ENCODE results near the gene SCN4A.
"Not testable (repeated sequence)": the region's sequence is repeated elsewhere in the genome, so short reads cannot be mapped to it uniquely, and the experiment has no call there.

The SCN4A gene

DNA sequence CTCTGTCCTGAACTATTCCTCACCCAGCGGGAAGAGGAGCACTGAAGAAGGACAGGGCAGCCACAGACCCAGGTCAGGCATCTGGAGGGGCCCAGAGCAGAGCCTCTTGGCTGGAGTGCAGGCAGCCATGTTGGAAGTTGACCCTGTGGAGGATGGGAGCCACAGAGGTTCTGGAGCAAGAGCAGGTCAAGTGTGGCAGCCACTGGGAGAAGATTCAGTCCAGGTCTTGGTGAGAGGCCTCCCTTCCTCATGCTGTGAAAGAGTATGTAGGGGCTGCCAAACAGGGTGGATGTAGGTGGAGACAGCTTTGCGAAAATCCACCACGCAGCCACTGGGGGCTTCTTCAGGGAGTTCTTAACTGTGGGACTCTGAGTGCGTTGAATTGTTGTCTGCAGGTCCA is 40.0 kb downstream of the SCN4A start:
- DNase-seq, result no peak

DNA sequence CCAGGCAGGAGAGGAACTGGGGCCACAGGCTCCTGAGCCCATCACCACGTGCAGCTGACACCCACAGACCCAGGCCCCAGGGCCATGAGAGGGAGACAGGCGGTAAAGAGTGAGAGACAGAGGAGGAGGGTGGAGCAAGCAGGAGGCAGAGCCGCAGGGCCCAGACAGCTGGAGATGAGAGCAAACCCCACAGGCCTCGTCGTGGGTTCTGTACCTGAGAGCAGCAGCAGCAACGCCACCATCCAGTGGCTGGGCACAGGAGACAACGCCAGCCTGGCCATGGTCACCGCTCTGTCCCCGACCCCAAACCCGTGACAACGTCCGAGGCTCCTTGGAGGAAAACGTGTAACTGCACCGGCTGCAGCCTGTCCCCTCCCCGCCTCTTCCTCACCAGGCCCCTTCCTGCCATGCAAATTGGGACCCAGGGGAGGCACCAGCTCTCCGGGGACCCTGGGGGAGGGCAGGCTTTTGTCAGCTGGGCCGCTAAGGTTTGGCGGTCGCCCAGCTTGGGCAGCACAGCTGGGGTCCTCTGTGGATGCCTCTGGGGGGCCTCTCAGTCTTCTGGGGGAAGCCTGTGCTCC is 40.6 kb downstream of the SCN4A start, which contains the start of gene CD79B:
Gene CD79B, minus strand, starts transcription at position 351 of the 581 bp plus-strand sequence. Its CDS starts 70 bp downstream, at position 281.
- DNase-seq, result peak; percentile 26

DNA sequence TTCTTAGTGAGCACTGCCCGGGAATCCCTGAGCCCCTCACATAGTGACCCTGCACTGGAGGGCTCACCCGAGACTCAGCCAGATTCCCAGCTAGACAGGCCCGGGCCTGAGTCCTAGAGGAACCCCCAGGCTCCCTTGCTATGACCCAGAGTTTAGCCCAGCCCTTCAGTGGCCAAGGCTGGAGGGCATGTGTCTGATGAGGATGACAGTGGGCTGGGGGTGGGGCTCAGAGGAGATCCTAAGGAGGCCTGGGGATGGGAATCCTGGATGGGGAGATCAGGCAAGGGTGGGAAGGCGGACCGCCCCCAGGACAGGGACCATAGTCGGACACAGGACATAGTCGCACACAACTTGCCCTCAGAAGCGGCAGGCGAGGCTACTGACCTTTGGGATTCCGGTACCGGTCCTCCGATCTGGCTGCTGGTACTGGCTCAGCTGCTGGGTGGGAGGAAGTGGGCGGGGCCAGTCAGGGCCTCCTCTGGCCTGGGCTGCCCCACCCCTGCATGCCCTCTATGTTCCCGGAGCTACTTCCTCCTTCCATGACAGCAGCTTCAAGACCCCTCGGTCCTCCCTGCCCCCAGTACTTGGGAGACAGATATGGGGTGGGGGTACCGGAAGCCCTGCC is 41.7 kb downstream of the SCN4A start:
- DNase-seq, result peak; percentile 70

DNA sequence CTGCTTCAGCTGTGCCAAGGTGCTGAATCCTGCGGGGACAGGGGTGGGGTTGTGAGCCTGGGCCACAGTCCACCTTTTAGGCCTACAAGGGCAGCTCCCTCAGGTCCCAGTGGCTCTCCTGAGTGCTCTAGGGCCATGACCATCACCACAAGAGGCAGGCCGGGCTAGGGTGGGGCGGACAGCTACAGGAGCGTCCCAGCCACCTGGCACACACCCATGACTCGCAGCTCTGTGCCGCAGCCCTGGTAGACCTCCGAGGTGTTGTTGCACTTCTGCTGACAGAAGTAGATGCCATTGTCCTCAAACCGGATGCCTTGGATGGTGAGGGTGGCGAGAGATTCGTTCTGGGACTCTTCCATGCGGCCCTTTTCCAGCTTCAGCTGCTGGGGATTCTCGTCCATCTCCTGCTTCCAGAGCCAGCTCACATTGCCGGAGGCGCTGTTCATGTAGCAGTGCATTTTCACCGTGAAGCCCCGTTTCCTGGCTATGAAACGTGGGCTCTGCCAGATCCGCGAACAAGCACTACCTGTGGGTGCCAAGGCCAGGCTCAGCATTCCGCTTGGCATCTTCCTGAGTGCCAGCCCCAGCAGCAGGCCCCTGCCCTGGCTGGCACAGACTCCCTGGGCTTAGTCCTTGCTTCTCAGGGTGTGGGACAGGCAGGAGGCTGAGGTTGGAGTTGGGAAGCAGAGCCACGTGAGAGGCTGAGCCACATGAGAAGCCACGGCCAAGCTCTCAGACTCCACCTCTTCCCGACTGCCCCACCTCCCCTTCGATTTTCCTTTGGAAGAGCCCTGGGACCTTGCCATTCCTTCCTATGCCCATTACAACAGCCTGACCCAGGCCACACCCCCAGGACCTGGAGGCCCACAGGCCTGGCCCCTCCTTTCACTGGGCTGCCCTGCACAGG is 42.6 kb downstream of the SCN4A start:
- DNase-seq, result no peak

DNA sequence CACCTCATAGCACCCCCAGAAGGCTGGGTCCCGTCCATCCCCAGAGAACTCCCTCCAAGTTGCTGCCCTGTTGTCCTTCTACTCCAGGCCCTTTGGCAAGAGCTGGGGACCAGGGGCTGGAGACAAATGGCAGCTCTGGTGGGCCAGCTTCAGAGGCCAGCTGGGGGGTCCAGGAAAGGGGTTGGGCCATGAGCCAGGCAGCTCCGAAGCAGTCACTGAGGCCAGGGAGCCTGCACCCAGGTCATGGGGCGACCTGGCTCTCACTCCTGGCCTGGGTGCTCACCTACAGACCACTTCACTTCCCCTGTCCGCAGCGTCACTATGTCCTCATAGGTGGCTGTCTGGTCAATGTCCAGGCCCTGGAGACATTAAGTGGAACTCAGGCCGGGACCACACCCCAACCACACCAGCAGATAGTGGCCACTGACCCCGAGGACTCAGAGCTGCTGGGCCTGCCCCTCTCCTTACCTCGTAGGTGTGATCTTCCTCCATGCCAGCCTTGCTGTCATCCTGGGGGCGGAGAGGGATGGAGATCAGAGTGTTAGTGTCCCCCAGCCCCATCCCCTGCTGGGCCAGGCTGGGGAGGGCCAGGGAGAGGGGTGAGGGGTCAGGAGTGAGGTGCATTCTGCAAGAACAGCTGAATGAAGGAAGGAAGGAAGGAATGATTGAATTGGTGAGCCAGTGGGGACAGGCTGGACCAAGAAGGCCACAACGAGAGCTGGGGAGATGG is 43.6 kb downstream of the SCN4A start:
- DNase-seq, result no peak

DNA sequence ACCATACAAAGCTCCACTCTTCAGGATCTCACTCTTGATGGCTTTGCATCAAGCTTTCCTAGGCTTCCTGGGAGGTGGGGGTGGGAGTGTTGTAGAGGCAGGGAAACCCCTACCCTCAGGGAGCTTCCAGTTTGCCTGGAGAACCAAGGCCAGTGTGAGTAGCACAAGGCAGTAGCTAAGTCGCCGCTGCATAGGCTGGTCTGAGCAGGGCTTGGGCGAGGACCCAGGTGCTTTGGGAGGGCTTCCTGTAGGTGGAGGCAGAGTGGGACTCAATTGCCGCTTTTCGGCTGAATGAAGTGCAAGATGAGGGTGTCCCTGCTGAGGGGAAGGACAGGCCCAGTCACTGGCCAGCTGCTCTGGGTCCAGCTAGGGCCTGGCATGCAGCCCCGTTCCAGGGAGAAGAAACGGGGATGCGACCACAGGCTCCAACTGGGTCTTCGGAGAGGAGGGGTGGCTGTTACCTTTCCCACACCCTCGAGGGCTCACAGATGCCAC is 44.5 kb downstream of the SCN4A start:
- no peak for DNase-seq

DNA sequence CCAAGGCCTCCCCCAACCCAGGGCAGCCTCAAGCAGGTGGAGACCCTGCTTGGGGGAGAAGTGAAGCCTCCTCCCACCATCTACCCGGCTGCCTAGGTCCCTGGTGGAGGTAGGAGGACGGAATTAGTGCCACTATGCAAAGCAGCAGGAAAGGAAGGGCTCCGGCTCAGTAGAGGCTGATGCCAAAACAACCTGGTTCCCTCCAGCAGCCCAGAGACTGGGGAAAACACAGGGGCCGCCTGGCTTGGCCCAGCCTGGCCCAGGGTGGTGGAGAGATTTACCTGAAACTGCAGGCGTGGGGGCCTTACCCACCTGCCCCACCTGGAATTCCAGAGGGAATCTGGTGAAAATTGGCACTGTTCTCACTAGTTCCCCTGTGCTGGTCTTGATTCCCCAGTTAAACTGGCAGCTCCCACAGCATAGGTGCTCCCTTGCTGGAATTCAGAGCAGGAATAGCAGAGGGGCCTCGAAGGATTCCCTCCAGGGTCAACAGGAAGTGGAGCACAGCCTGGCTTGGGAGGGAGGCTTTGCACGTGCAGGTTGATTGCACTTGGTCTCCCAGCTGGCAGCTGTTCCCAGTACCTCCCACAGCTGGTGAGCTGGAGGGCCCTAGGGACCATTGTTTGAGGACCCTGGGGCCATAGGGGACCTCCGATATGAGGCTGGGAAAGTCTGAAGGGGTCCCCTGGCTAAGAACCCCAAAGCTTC is 45.1 kb downstream of the SCN4A start:
- DNase-seq, result no peak

DNA sequence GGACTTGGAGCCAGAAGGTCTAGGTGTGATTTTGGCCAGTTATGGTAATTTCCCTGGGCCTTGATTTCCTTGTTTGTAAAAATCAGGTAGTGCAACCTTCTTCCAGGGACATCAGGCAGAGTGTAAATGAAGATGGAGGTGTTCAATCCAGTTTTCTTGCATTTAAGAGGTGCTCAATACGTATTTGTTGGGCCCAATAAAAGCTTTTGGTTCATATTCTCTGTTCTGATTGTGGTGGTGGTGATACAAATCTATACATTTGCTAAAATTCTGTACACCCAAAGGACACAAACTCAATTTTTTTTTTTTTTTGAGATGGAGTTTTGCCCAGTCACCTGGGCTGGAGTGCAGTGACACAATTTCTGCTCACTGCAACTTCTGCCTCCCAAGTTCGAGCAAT is 46.6 kb downstream of the SCN4A start:
- DNase-seq, result no peak

DNA sequence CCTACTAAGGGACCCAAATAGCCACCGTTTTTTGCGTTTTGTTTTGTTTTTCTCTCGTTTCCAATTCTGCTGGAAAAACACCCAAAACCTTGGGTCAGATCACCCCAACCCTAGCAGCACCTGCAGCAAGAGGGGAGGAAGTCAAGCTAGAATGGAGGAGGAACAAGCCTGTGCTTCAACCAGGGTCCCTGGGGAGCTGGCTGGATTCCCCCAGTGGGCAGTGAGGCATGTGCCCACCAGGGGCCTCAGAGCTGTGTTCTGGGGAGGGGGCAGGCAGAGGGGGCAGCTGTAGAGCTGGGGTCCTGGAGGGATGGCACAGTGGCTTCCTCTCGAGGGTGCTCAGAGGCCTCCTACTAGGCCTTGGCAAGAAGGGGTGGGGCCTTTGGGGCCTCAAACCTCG is 47.1 kb downstream of the SCN4A start:
- no peak for DNase-seq

DNA sequence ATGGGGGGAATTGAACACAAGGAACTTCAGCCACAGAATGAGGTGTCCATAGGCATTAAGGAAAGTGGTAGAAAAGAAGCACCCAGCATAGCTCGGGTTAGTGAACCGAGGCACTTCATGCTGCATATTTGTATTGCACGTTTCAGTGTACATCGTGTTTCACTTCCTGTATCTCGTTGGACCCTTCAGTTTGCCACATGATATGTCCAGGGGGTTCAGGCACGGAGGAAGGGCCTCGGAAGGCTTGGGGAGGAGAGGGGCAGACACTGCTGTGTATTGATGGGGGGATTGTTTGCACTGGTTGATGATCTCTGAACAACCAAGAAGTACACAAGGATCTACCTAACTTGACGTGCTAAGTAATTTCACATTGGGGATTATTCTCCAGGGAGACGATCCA is 50.3 kb downstream of the SCN4A start:
- not testable (repeated sequence) for DNase-seq

DNA sequence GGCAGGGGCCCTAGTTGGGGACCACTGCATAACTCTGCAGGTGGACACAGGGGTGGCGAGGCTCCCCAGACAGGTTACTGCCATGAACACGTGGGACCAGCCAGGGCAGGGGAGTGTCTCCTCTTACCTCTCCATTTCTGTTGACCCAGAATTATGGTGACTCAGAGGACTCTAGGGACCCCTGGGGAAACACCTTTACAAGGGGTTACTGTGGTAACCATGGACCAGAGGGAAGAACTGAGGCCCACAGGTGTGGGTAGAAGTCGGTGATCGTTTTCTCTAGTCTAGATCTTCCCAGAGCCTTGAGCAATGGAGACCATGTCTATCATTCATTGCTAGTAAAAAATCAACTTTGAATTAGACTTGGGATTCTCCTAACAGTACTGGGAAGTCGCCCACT is 51.9 kb downstream of the SCN4A start:
- DNase-seq, result not testable (repeated sequence)

DNA sequence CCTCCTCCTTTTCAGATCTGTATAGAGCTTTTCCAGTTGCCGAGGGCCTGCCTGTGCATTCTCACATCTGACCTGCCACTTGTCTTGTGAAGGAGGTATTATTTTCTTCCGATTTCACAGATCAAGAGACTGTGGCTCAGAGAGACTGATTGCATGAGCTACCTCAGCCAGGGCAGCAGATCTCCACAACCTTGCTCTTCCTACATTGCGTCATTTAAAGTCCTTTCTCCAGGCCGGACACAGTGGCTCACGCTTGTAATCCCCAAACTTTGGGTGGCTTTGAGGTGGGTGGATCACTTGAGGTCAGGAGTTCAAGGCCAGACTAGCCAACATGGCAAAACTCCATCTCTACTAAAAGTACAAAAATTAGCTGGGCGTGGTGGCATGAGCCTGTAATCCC is 52.7 kb downstream of the SCN4A start:
- not testable (repeated sequence) for DNase-seq

DNA sequence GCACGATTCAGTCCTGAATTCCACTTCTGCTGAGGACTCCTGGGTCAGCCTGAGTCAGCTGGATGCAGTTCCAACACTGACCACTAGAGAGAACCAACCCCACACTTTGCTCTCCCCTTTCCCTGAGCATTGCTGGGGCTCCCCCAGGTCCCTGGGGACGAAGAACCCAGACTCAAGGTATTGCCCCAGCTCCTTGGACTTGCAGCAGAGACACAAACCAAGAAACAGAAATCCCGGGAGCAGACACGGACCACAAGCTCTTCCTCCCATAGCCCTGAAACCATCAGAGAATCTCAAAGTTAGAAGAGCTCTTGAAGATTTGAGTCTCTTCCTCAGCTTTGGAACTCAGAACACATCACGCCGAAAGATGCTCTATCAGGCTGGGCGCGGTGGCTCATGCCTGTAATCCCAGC is 53.4 kb downstream of the SCN4A start:
- peak; percentile 84 for DNase-seq

DNA sequence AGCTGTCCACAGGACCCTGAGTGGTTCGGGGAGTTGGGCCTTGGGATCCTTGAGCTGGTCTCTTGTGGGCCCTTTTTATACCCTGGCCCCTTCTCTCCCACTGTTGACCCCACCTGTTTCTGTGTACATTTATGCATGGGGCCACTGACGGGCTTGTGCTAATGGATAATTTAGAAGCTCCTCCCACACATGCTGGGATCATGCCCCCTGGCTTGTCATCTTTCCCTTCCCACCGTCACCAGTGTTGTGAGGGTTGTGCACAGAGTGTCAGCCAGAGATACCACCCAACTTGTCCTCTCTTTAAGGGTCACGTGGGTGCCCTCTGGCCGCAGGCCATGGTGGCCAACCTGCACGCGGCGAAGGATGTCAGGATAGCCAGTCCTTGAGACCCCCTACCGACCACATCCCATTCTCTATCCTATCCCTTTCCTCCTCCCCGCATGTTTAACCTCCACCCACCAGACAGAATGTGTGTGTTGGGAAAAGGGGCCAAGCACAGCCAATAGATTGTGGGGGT is 53.9 kb downstream of the SCN4A start, which contains the start of gene GH1:
Gene GH1, minus strand, starts transcription at position 51 of the 517 bp plus-strand sequence. CDS start 63 bp downstream, outside the sequence.
- not testable (repeated sequence) for DNase-seq

DNA sequence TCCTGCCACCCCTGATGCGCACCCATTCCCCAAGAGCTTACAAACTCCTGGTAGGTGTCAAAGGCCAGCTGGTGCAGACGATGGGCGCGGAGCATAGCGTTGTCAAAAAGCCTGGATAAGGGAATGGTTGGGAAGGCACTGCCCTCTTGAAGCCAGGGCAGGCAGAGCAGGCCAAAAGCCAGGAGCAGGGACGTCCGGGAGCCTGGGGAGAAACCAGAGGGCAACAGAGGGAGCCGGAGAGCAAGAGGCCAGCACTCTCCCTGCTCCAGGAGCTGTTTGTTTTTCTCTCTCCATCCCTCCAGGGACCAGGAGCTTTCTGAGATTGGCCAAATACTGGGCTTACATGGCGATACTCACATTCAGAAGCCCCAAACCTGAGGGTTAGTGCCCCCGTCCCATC is 54.4 kb downstream of the SCN4A start:
- no peak for DNase-seq

DNA sequence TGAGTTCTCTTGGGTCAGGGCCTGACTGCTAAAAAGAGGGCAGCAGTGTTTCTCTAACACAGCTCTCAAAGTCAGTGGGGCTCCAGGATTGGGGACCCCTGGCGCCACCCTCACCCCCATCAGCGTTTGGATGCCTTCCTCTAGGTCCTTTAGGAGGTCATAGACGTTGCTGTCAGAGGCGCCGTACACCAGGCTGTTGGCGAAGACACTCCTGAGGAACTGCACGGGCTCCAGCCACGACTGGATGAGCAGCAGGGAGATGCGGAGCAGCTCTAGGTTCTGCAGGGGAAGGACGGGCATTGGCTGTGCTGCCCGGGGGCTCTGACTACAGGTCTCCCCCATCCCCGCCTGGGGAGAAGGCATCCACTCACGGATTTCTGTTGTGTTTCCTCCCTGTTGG is 55.1 kb downstream of the SCN4A start:
- DNase-seq, result no peak

DNA sequence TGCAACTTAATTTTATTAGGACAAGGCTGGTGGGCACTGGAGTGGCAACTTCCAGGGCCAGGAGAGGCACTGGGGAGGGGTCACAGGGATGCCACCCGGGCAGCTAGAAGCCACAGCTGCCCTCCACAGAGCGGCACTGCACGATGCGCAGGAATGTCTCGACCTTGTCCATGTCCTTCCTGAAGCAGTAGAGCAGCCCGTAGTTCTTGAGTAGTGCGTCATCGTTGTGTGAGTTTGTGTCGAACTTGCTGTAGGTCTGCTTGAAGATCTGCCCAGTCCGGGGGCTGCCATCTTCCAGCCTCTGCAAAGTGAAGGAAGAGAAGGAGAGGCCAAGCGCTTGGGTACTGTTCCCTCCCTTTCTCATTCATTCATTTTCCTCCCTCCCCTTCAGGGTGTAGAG is 55.5 kb downstream of the SCN4A start:
- not testable (repeated sequence) for DNase-seq

DNA sequence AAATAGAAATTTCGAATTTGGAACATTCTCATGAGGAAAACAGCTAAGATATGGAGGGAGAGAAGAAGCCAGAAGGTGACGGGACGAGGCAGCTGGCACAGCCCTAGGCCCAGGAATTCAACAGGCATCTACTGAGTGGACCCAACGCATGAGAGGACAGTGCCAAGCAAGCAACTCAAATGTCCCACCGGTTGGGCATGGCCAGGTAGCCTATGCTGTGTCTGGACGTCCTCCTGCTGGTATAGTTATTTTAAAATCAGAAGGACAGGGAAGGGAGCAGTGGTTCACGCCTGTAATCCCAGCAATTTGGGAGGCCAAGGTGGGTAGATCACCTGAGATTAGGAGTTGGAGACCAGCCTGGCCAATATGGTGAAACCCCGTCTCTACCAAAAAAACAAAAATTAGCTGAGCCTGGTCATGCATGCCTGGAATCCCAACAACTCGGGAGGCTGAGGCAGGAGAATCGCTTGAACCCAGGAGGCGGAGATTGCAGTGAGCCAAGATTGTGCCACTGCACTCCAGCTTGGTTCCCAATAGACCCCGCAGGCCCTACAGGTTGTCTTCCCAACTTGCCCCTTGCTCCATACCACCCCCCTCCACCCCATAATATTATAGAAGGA is 56.0 kb downstream of the SCN4A start:
- DNase-seq, result no peak

DNA sequence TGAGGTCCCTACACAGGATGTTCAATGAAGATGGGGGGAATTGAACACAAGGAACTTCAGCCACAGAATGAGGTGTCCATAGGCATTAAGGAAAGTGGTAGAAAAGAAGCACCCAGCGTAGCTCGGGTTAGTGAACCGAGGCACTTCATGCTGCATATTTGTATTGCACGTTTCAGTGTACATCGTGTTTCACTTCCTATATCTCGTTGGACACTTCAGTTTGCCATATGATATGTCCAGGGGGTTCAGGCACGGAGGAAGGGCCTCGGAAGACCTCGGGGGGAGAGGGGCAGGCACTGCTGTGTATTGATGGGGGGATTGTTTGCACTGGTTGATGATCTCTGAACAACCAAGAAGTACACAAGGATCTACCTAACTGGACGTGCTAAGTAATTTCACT is 57.0 kb downstream of the SCN4A start:
- DNase-seq, result not testable (repeated sequence)

DNA sequence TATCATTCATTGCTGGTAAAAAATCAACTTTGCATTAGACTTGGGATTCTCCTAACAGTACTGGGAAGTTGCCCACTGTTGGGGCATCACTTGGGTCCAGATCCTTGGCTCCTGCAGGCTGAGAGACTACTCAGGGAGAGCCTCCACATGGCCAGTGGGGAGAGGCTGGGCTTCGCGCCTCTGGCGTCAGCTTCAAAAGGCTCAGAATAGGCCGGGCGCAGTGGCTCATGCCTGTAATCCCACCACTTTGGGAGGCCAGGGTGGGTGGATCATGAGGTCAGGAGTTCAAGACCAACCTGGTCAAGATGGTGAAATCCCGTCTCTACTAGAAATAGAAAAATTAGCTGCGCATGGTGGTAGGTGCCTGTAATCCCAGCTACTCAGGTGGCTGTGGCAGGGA is 58.2 kb downstream of the SCN4A start:
- no peak for DNase-seq

DNA sequence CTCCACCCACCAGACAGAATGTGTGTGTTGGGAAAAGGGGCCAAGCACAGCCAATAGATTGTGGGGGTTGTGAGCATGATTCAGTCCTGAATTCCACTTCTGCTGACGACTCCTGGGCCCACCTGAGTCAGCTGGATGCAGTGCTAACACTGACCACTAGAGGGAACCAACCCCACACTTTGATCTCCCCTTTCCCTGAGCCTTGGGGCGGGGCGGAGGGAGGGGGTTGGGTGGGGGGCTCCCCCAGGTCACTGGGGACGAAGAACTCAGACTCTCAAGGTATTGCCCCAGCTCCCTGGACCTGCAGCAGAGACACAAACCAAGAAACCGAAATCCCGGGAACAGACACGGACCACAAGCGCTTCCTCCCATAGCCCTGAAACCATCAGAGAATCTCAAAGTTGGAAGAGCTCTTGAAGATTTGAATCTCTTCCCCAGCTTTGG is 61.0 kb downstream of the SCN4A start:
- peak; percentile 70 for DNase-seq

All from CD4-positive, alpha-beta T cell treated with Interleukin-17A for 1 hour (primary cell).